ENCODE results near the gene DIO3. TPM values are rescaled to one million over a fixed set of nuclear protein-coding genes. Genes with fewer than 3 reads are reported as not detected.

Gene DIO3
- total and polyA plus RNA-seq, 4 donors, result 0.91 to 7.1 (median 1.4) TPM

DNA sequence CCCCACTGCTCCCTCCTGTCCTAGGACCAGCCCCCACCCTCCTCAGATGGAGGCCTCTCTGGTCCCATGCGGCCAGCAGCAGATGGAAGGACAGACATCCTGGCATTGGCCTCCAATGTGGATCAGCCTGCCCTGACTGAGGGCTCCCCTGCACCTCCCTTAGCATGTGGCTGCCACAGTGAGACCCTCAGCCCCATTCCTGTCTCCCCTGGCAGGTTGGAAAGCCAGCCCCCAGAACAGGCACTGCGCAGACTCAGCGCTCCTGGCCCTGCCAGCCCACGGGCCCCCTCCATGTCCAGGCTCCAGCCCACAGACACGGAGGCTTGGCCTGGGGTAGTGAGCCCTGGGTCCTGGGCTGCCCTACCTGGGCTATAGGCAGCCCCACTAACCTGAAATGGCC, 47.2 kb upstream of the DIO3 start:
- Histone ChIP-seq H3K27me3 (ENCODE audit: control insufficient read depth in 3 of 3, insufficient read depth in 3 of 3, low read length in 2 of 3) (no peaks in the 10 kb centered on the region), H3K9ac (ENCODE audit: insufficient read depth in 1 of 2, low read length in 2 of 2) (no peak overlapping the region), H3K36me3 (ENCODE audit: control insufficient read depth in 4 of 4, insufficient read depth in 4 of 4, low read length in 4 of 4) (no peaks in the 10 kb centered on the region), H3K4me3 (no peak overlapping the region), H3K9me3 (ENCODE audit: control insufficient read depth in 4 of 4, insufficient read depth in 3 of 4, low read length in 3 of 4) (peaks cover 0 to 7% (median 1%) of the 10 kb centered on the region in 4 donors), H3K27ac (ENCODE audit: low read depth in 1 of 2, low read length in 1 of 2) (no peak overlapping the region), H3K4me1 (ENCODE audit: control insufficient read depth in 5 of 5, insufficient read depth in 5 of 5, low read length in 5 of 5) (peaks cover 0 to 20% (median 5%) of the 10 kb centered on the region in 5 donors)
- no peak for DNase-seq
- 88 to 94% methylated on average over 5 of the region's 5 CpGs for WGBS, 2 donors
- ATAC-seq (ENCODE audit: insufficient read depth, low FRiP score), result no peak
- no peak for TF ChIP-seq CTCF (IDR thresholded peaks at IDR 0.05; ENCODE audit: control extremely low read depth, extremely low read depth)

DNA sequence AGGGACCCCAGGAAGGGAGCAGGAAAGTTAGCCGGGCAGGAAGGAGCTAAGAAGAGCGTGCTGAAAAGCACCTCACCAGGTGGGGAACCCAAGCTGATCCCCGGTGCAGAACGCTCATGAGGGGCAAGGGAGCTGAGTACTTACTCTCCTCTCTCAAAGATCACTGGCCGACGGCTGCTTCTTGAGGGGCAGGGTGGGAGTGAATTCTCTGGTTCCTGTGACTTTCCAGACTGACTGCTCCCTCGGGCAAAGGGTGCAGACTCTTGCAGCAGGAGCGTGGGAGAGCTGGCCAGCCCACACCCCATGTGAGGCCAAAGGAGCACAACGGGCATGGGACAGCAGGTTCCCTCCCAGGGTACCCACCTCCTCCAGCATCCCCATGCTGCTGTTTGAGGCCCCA, 44.9 kb upstream of the DIO3 start:
- Histone ChIP-seq H3K36me3 (ENCODE audit: control insufficient read depth in 4 of 4, insufficient read depth in 4 of 4, low read length in 4 of 4) (no peaks in the 10 kb centered on the region), H3K4me3 (no peak overlapping the region), H3K9ac (ENCODE audit: insufficient read depth in 1 of 2, low read length in 2 of 2) (no peak overlapping the region), H3K27me3 (ENCODE audit: control insufficient read depth in 3 of 3, insufficient read depth in 3 of 3, low read length in 2 of 3) (no peaks in the 10 kb centered on the region), H3K27ac (ENCODE audit: low read depth in 1 of 2, low read length in 1 of 2) (no peak overlapping the region), H3K9me3 (ENCODE audit: control insufficient read depth in 4 of 4, insufficient read depth in 3 of 4, low read length in 3 of 4) (peaks cover 0 to 7% (median 1%) of the 10 kb centered on the region in 4 donors), H3K4me1 (ENCODE audit: control insufficient read depth in 5 of 5, insufficient read depth in 5 of 5, low read length in 5 of 5) (peaks cover 0 to 37% (median 11%) of the 10 kb centered on the region in 5 donors)
- 93 to 96% methylated on average over 9 of the region's 9 CpGs for WGBS, 2 donors
- no peak for TF ChIP-seq CTCF (IDR thresholded peaks at IDR 0.05; ENCODE audit: control extremely low read depth, extremely low read depth)
- DNase-seq (no peak), ATAC-seq (ENCODE audit: insufficient read depth, low FRiP score) (no peak)

DNA sequence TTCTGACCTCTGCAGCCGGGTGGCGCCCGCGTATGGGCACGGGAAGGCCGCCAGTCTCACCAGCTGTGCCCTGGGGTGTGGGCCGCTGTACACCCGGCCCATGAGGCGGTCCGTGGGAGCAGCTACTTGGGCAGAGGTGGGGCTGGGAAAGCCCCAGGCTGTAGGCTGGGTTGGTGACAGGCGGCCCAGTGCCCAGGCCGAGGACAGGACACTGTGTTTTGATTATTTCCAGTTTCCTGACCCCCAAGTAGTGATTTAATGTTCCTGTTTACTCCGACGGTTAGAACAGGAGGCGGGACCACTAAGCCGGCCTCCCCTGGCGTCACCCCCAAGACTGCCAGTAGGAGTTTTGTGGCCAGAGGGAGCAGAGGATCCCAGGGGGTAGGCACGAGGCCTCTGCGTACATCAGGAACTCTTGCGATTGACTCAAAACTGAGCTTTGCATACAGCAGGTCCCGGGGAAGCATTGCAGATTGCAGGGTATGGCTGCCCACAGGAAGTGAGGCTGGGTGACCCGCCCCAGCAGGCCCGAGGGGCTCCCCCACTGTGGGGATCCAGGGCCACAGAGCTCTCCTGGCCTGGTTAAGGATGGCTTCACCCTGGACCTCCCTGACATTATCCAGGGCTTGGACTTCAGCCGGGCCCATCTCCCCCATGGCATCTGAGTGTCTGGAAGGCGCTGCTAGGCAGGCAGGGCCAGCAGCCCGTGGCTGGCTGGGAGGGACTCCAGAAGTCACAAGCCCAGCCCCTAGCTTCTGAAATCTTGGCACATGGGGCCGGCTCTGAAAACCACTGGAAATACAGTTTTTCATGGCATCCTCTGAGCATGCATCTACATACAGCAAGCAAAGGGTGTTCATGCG, 42.5 kb upstream of the DIO3 start:
- Histone ChIP-seq H3K36me3 (ENCODE audit: control insufficient read depth in 4 of 4, insufficient read depth in 4 of 4, low read length in 4 of 4) (no peaks in the 10 kb centered on the region), H3K4me3 (no peak overlapping the region), H3K27me3 (ENCODE audit: control insufficient read depth in 3 of 3, insufficient read depth in 3 of 3, low read length in 2 of 3) (no peaks in the 10 kb centered on the region), H3K4me1 (ENCODE audit: control insufficient read depth in 5 of 5, insufficient read depth in 5 of 5, low read length in 5 of 5) (peaks cover 0 to 43% (median 11%) of the 10 kb centered on the region in 5 donors), H3K9me3 (ENCODE audit: control insufficient read depth in 4 of 4, insufficient read depth in 3 of 4, low read length in 3 of 4) (peaks cover 0 to 7% (median 1%) of the 10 kb centered on the region in 4 donors), H3K9ac (ENCODE audit: insufficient read depth in 1 of 2, low read length in 2 of 2) (no peak overlapping the region), H3K27ac (ENCODE audit: low read depth in 1 of 2, low read length in 1 of 2) (peak overlapping the region in 1 of 2 donors; percentile 74)
- ATAC-seq (ENCODE audit: insufficient read depth, low FRiP score), result no peak
- peak; percentile 22 to 58 (median 39) for DNase-seq
- TF ChIP-seq CTCF (IDR thresholded peaks at IDR 0.05; ENCODE audit: control extremely low read depth, extremely low read depth), result no peak
- WGBS, 2 donors, result 56 to 61% methylated on average over 28 of the region's 28 CpGs
